Upper lobe of left lung (tissue), 6 donors: ENCODE results near the gene NXT1. TPM values are rescaled to one million over a fixed set of nuclear protein-coding genes. Genes with fewer than 3 reads are reported as not detected.

Experiments
- ATAC-seq, 2 donors: fragments of 200-7000 bp; cut with Tn5 transposase; one replicate each; pipeline ENCODE4 v1.9.1; 2022; ENCODE audit warnings: mild to moderate bottlenecking in 2 of 2, moderate library complexity in 2 of 2; ENCODE audit not compliant: low FRiP score in 2 of 2
- DNase-seq, 2 donors: peaks; one replicate each; pipeline ENCODE4 v3.0.0-alpha.2; 2019 to 2020
- H3K27ac ChIP-seq, 4 donors: fragments of 200-600 bp; sonication (generic); one replicate each; pipeline ENCODE4 v1.5.1; 2016 to 2019
- H3K27me3 ChIP-seq, 4 donors: fragments of 200-600 bp; sonication (generic); one replicate each; pipeline ENCODE4 v1.5.1; 2017 to 2019
- H3K36me3 ChIP-seq, 4 donors: fragments of 200-600 bp; sonication (generic); one replicate each; pipeline ENCODE4 v1.5.1; 2016 to 2019
- H3K4me1 ChIP-seq, 4 donors: fragments of 200-600 bp; sonication (generic); one replicate each; pipeline ENCODE4 v1.5.1; 2018 to 2019
- H3K4me3 ChIP-seq, 4 donors: fragments of 200-600 bp; sonication (generic); one replicate each; pipeline ENCODE4 v1.5.1; 2017 to 2019; ENCODE audit warnings: mild to moderate bottlenecking in 2 of 4, moderate library complexity in 1 of 4
- H3K9me3 ChIP-seq, 4 donors: fragments of 200-600 bp; sonication (generic); one replicate each; pipeline ENCODE4 v1.5.1; 2018 to 2019
- EP300 ChIP-seq, 4 donors: sonication (generic); formaldehyde crosslinking; IDR thresholded peaks; one replicate each; pipeline ENCODE4 v1.5.1; 2017; ENCODE audit warnings: antibody characterized with exemption in 4 of 4, control low read depth in 2 of 4
- POLR2A ChIP-seq, 4 donors: fragments of 450-650 bp; IDR thresholded peaks; one replicate each; pipeline ENCODE4 v1.5.1; 2016 to 2017; ENCODE audit warnings: antibody characterized with exemption in 4 of 4, mild to moderate bottlenecking in 2 of 4
- POLR2AphosphoS5 ChIP-seq, 2 donors: sonication (generic); formaldehyde crosslinking; IDR thresholded peaks; one replicate each; pipeline ENCODE4 v1.5.1; 2017; ENCODE audit warnings: antibody characterized with exemption in 2 of 2
- WGBS, 2 donors: methylation state at CpG; one replicate each; pipeline ENCODE4 v1.1.5; 2017 to 2018; 5-methylcytosine and 5-hydroxymethylcytosine counted together
- total RNA-seq, 6 donors: library from RNA; depleted of rRNA in 4 of 6; stranded (reverse); fragments of >200 nt in 4 of 6; gene quantifications; one replicate each; pipeline versions ENCODE4 v1.1.0 to v1.2.1, GENCODE V29; 2016 to 2021
- TF ChIP-seq, protein P1 (sequence below), 6 experiments: fragments of 450-650 bp in 4 of 6; fragments of 200-600 bp in 2 of 6; sonication (generic) in 2 of 6; IDR thresholded peaks; one replicate each; pipeline ENCODE4 v1.5.1; 2016 to 2019; ENCODE audit warnings: antibody characterized with exemption in 6 of 6
- donor health status: DM: no; HTN: no; CAD: no; lungs with moderate emphysema.
- donor health status: DM: no; HTN: yes; CAD: no; lungs with severe emphysema.

Gene NXT1
- total RNA-seq, 6 donors from 2014 or later, result 7.3 to 39.4 (median 17.9) TPM

DNA sequence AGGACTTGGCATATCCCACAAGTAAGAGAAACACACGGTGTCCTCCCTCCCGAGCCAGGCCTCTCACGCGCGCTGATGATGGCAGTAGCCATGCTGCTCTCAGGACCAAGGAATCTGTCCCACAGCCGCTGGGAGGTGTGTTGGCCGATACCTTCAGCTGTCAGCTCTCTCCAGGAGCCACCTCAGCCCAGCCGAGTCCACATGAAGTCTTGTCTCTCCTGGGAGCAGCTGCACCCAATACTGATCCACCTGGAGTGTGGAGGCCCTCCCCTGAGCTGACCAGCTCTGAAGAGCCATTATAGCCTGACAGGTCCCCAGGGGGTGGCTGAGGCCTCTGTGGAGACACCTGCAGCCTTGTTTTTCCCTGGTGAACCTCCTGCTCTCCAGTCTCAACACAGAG lies 23.8 kb upstream of the NXT1 start:
- Histone ChIP-seq H3K27ac (no peak overlapping the region), H3K36me3 (no peaks in the 10 kb centered on the region), H3K9me3 (no peaks in the 10 kb centered on the region), H3K4me3 (no peak overlapping the region), H3K27me3 (no peaks in the 10 kb centered on the region), H3K4me1 (no peaks in the 10 kb centered on the region)
- DNase-seq (peak in 1 of 2 donors; percentile 30), ATAC-seq (no peak)
- TF ChIP-seq EP300 (IDR thresholded peaks at IDR 0.05) (no peak), POLR2A (IDR thresholded peaks at IDR 0.05) (no peak), POLR2AphosphoS5 (IDR thresholded peaks at IDR 0.05) (no peak)
- TF ChIP-seq, protein P1, sequence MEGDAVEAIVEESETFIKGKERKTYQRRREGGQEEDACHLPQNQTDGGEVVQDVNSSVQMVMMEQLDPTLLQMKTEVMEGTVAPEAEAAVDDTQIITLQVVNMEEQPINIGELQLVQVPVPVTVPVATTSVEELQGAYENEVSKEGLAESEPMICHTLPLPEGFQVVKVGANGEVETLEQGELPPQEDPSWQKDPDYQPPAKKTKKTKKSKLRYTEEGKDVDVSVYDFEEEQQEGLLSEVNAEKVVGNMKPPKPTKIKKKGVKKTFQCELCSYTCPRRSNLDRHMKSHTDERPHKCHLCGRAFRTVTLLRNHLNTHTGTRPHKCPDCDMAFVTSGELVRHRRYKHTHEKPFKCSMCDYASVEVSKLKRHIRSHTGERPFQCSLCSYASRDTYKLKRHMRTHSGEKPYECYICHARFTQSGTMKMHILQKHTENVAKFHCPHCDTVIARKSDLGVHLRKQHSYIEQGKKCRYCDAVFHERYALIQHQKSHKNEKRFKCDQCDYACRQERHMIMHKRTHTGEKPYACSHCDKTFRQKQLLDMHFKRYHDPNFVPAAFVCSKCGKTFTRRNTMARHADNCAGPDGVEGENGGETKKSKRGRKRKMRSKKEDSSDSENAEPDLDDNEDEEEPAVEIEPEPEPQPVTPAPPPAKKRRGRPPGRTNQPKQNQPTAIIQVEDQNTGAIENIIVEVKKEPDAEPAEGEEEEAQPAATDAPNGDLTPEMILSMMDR (IDR thresholded peaks at IDR 0.05), result no peak
- 96 to 97% methylated on average over 3 to 8 of the region's 8 CpGs for WGBS, 2 donors

DNA sequence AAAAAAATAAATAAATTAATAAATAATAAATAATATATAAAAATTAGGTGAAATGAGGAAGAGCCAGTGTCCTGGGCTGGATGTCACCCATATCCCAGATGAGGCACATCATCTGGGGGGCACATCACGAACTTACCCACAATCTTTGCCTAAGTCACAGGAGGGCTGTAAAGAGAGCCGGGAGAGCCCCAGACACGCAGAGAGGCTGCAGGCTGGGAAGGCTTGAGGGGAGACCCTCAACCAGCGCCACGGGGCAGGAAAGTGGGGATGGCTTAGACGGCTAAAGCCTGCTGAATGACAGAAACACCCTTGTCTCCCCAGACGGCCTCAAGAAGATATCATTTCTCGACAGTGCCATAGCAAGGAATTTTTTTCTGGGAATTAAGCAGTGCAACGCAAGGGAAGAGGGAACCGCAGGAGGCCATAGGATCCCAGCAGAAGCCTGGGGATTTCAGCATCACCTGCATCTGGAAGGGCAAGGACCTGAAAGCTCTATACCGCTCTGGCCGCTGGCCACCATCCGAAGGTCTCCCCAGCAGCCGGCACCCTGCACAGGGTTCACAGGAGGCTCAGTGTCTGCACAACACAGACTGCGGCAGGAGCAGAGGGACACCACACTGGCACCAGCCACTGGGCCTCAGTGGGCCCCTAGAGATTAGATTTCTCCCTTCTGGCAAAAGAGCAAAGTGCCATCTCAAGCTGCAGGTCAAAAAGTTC lies 22.8 kb upstream of the NXT1 start:
- 91 to 96% methylated on average over 13 to 15 of the region's 15 CpGs for WGBS, 2 donors
- peak in 1 of 2 donors; percentile 32 for DNase-seq
- no peak overlapping the region for H3K27ac ChIP-seq
- no peaks in the 10 kb centered on the region for H3K36me3 ChIP-seq
- H3K27me3 ChIP-seq, result no peaks in the 10 kb centered on the region
- no peak for TF ChIP-seq POLR2A (IDR thresholded peaks at IDR 0.05)
- no peak for TF ChIP-seq EP300 (IDR thresholded peaks at IDR 0.05)
- TF ChIP-seq, protein P1 (IDR thresholded peaks at IDR 0.05), result no peak
- no peak for TF ChIP-seq POLR2AphosphoS5 (IDR thresholded peaks at IDR 0.05)
- no peaks in the 10 kb centered on the region for H3K4me1 ChIP-seq
- no peak for ATAC-seq
- no peak overlapping the region for H3K4me3 ChIP-seq
- no peaks in the 10 kb centered on the region for H3K9me3 ChIP-seq

DNA sequence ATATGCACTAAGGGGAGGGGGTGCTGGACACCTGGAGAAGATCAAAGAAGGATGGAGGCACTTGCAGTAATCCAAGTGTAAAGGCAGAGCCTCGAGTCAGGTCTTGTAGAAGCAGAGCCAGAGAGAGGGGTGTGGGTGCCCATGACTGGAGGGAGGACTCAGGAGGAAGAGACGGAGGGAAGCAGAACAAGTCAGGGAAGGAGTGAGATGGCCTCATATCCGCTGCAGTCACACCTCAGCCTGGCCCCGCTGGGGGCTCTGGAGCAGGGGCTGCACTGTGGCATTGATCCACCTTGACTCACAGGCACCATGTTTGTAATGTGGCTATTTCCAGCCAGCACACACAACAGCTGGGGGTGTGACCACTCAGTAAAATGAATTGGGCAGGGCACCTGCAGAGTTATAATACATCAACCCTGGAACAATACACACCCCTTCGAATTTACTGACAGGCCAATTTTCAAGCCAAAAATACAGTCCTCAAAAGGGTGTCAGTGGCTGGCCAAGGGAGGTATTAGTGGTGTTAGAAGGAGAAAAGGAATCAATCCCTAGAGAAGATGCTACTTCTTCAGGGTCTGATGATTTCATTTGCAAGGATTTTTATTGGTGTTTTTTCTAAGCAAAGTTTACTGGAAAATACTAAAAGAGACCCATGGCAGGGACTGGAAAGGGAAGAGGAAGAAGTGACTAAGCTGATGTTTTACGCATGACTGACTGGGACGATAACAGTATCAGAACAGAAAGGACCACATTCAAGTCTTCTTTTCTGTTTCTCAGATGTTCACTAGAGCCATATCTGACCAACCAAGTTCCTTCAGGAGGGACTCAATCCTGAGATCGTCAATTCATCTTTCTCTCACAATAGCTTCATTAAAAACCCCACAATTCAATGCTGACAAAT lies 18.9 kb upstream of the NXT1 start:
- Histone ChIP-seq H3K9me3 (no peaks in the 10 kb centered on the region), H3K4me1 (peaks cover 0 to 3% (median 0%) of the 10 kb centered on the region in 4 donors), H3K36me3 (no peaks in the 10 kb centered on the region), H3K27ac (no peak overlapping the region), H3K27me3 (no peaks in the 10 kb centered on the region), H3K4me3 (no peak overlapping the region)
- TF ChIP-seq EP300 (IDR thresholded peaks at IDR 0.05) (no peak), POLR2AphosphoS5 (IDR thresholded peaks at IDR 0.05) (no peak), POLR2A (IDR thresholded peaks at IDR 0.05) (no peak)
- TF ChIP-seq, protein P1 (IDR thresholded peaks at IDR 0.05), result no peak
- 75 to 79% methylated on average over 8 of the region's 8 CpGs for WGBS, 2 donors
- DNase-seq, result peak in 1 of 2 donors; percentile 50
- peak in 1 of 2 donors; percentile 18 for ATAC-seq

DNA sequence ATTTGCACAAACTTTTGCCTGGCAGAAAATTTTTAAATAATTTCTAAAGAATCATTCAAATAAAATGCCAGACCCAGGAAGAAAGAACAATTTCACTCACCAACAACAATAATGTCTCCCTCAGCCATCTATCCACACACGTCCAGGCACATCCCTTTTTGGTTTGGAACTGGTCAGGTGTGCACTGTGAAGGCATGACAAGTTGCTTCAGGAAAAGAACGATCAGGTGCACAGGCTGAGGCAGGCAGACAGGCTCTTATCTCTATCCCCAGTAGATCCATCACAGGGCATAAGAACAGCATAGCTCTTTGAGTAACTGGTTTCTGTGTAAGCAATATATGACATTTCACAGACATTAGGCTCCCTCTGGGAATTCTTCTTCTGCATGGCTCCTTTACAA lies 18.1 kb upstream of the NXT1 start:
- TF ChIP-seq, protein P1 (IDR thresholded peaks at IDR 0.05), result no peak
- no peak for TF ChIP-seq POLR2A (IDR thresholded peaks at IDR 0.05)
- TF ChIP-seq POLR2AphosphoS5 (IDR thresholded peaks at IDR 0.05), result no peak
- no peak for TF ChIP-seq EP300 (IDR thresholded peaks at IDR 0.05)
- WGBS, 2 donors, result 65 to 69% methylated on average over 2 of the region's 2 CpGs
- H3K4me1 ChIP-seq, result peaks cover 0 to 3% (median 0%) of the 10 kb centered on the region in 4 donors
- H3K27ac ChIP-seq, result no peak overlapping the region
- no peak for DNase-seq
- no peak for ATAC-seq
- H3K36me3 ChIP-seq, result no peaks in the 10 kb centered on the region
- H3K4me3 ChIP-seq, result no peak overlapping the region
- H3K27me3 ChIP-seq, result no peaks in the 10 kb centered on the region
- no peaks in the 10 kb centered on the region for H3K9me3 ChIP-seq
